Type B pancreatic cell (in vitro differentiated cells): ENCODE results near the gene CEP170. TPM values are rescaled to one million over a fixed set of nuclear protein-coding genes. Genes with fewer than 3 reads are reported as not detected.

Experiments used
- DNase-seq: peaks from one replicate; pipeline ENCODE4 v3.0.0; 2021; ENCODE audit warnings: mixed read lengths; ENCODE audit not compliant: unreplicated experiment; ENCODE audit errors: extremely low spot score
- H3K27ac Mint-ChIP-seq: 2 replicates; pipeline ENCODE4 v1.8.0; 2021; ENCODE audit warnings: mild to moderate bottlenecking, mixed read lengths
- H3K27me3 Mint-ChIP-seq: 2 replicates; pipeline ENCODE4 v1.8.0; 2021; ENCODE audit warnings: mixed read lengths
- H3K36me3 Mint-ChIP-seq: 2 replicates; pipeline ENCODE4 v1.8.0; 2021; ENCODE audit warnings: mixed read lengths
- H3K4me1 Mint-ChIP-seq: one replicate; pipeline ENCODE4 v1.8.0; 2021; ENCODE audit warnings: mixed read lengths; ENCODE audit not compliant: unreplicated experiment
- H3K4me3 Mint-ChIP-seq: 2 replicates; pipeline ENCODE4 v1.8.0; 2021; ENCODE audit warnings: mild to moderate bottlenecking, mixed read lengths
- H3K9me3 Mint-ChIP-seq: 2 replicates; pipeline ENCODE4 v1.8.0; 2021; ENCODE audit warnings: mixed read lengths
- CTCF ChIP-seq: fragments of 200-600 bp; sonication (generic); conservative IDR thresholded peaks from 2 replicates; pipeline ENCODE4 v1.5.0; 2021; ENCODE audit warnings: antibody characterized with exemption, mild to moderate bottlenecking
- total RNA-seq: library from RNA; stranded (reverse); gene quantifications from 2 replicates; pipeline ENCODE4 v1.2.1, GENCODE V29; 2021; ENCODE audit warnings: low replicate concordance

Gene CEP170
- total RNA-seq, 1 donor from 2014 or later, result 83.8 TPM

- TF ChIP-seq CTCF, result no peak
- no peaks in the 10 kb centered on the region for H3K9me3 Mint-ChIP-seq
- no peak for DNase-seq
- no peaks in the 10 kb centered on the region for H3K27me3 Mint-ChIP-seq
- H3K36me3 Mint-ChIP-seq, result peaks cover 35% of the 10 kb centered on the region
- H3K4me3 Mint-ChIP-seq, result no peak overlapping the region
- no peak overlapping the region for H3K27ac Mint-ChIP-seq
- H3K4me1 Mint-ChIP-seq, result peaks cover 5% of the 10 kb centered on the region
Measured at GRCh38 chr1:243273506-243273905, 18.4 kb upstream of the CEP170 start.

GRCh38 chr1:243272401-243272800 lies 17.3 kb upstream of the CEP170 start:
- TF ChIP-seq CTCF, result no peak
- H3K4me3 Mint-ChIP-seq, result no peak overlapping the region
- no peak for DNase-seq
- peaks cover 39% of the 10 kb centered on the region for H3K36me3 Mint-ChIP-seq
- H3K27ac Mint-ChIP-seq, result no peak overlapping the region
- peaks cover 15% of the 10 kb centered on the region for H3K4me1 Mint-ChIP-seq
- no peaks in the 10 kb centered on the region for H3K27me3 Mint-ChIP-seq
- no peaks in the 10 kb centered on the region for H3K9me3 Mint-ChIP-seq

- Mint-ChIP-seq H3K36me3 (peaks cover 35% of the 10 kb centered on the region), H3K27ac (no peak overlapping the region), H3K4me3 (no peak overlapping the region), H3K4me1 (peaks cover 15% of the 10 kb centered on the region), H3K27me3 (no peaks in the 10 kb centered on the region), H3K9me3 (no peaks in the 10 kb centered on the region)
- TF ChIP-seq CTCF, result no peak
- DNase-seq, result no peak
Measured at GRCh38 chr1:243271996-243272395, 16.9 kb upstream of the CEP170 start.

- DNase-seq, result no peak
- H3K4me3 Mint-ChIP-seq, result no peak overlapping the region
- no peak overlapping the region for H3K27ac Mint-ChIP-seq
- H3K4me1 Mint-ChIP-seq, result peaks cover 15% of the 10 kb centered on the region
- H3K36me3 Mint-ChIP-seq, result peaks cover 24% of the 10 kb centered on the region
- H3K9me3 Mint-ChIP-seq, result no peaks in the 10 kb centered on the region
- no peaks in the 10 kb centered on the region for H3K27me3 Mint-ChIP-seq
- TF ChIP-seq CTCF, result no peak
Measured at GRCh38 chr1:243270097-243270864, 15.2 kb upstream of the CEP170 start.

- DNase-seq, result no peak
- Mint-ChIP-seq H3K9me3 (no peaks in the 10 kb centered on the region), H3K27me3 (no peaks in the 10 kb centered on the region), H3K4me1 (peaks cover 19% of the 10 kb centered on the region), H3K27ac (no peak overlapping the region), H3K36me3 (peaks cover 17% of the 10 kb centered on the region), H3K4me3 (no peak overlapping the region)
- TF ChIP-seq CTCF, result no peak
Measured at GRCh38 chr1:243269461-243269801, 14.3 kb upstream of the CEP170 start.
